ENCODE results near the gene KLF9. TPM values are rescaled to one million over a fixed set of nuclear protein-coding genes. Genes with fewer than 3 reads are reported as not detected.

KLF9 gene
- total and polyA plus RNA-seq, 2 donors (not counting 1 experiment from before 2014, with no cell fraction given): 12.1 to 36.4 TPM

DNA sequence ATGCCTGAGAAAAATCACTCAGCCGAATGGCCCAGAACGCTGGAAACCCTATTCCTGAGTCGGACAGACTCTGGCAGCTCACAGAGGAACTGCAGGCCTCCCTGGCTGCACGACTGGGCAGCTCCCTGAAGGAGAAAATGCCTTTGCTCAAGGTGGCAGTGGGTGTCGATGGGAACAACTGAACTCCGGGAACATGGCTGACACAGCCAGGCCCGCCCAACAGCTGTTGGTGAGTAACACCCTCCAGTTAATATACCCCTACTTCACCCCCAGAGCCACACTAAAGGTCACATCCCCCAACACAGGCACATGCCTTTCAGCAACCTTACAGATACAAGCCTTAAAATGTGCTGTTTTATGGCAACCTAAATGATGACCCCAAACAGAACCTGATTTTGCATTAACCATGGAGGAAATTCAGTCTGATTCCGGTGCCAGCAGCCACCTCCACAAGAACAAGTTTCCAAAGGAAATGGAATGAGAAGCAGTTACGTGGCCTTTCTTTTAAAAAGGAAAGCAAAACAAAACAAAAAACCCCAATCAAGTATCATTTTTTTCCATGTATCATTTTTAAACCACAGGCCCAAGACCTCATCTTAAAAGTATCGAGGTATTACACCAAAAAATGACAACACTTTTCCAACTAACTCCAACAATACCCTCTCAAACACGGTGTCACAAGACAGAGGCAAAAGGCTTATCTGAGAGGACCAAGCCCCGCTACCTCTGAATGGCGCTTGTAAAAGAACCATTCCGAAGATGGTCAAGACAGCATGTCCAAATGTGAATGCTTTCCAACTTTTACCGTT is 3.1 kb downstream of the KLF9 start:
- DNase-seq (peak; percentile 33), ATAC-seq (ENCODE audit: low read depth) (no peak)
- H4K20me1 ChIP-seq (ENCODE audit: control insufficient read depth, insufficient read depth, low read length, poor library complexity, severe bottlenecking): peaks cover 32% of the 10 kb centered on the region
- peaks cover 47 to 54% of the 10 kb centered on the region in 2 donors for H3K4me1 ChIP-seq (ENCODE audit: control insufficient read depth in 2 of 2, insufficient read depth in 2 of 2, low read length in 2 of 2)
- Mint-ChIP-seq H3K27ac (peak overlapping the region; percentile 97), H3K9me3 (ENCODE audit: insufficient read depth) (no peaks in the 10 kb centered on the region), H3K4me1 (peaks cover 57% of the 10 kb centered on the region), H3K27me3 (no peaks in the 10 kb centered on the region), H3K4me3 (peak overlapping the region; percentile 100)
- TF ChIP-seq EZH2 (IDR thresholded peaks at IDR 0.05; ENCODE audit: borderline replicate concordance, insufficient read depth, low read depth, low read length, poor library complexity, severe bottlenecking): no peak
- TF ChIP-seq CTCF (IDR thresholded peaks at IDR 0.05): no peak
- no peak overlapping the region for H2AFZ ChIP-seq (ENCODE audit: insufficient read depth, low read depth, low read length, poor library complexity, severe bottlenecking)
- ChIA-PET POLR2A (interaction anchor here (0.7 to 1.9 kb wide), 3 partner anchors 8 to 9 kb away, joined by 3 to 17 read pairs (median 11); no protein-coding TSS in a partner anchor), CTCF (interaction anchor here (0.6 to 3.7 kb wide), 9 partner anchors 8 to 191 kb away, joined by 3 to 16 read pairs (median 4); no protein-coding TSS in a partner anchor)
- intact Hi-C loops (cut with micrococcal nuclease): loop anchor here (5.0 to 10.0 kb wide), 4 partner anchors 654 to 1956 kb away; partner anchors contain the start of gene ZFAND5
- H3K9me3 ChIP-seq (ENCODE audit: control extremely low read depth in 1 of 3, control insufficient read depth in 2 of 3, insufficient read depth in 1 of 3, low read length in 2 of 3): no peaks in the 10 kb centered on the region
- H3K4me3 ChIP-seq (ENCODE audit: control extremely low read depth in 1 of 5, extremely low read depth in 1 of 5, insufficient read depth in 1 of 5, low read depth in 2 of 5, low read length in 4 of 5): peak overlapping the region; percentile 27 to 96 (median 94)
- peak overlapping the region; percentile 95 to 98 for H3K27ac ChIP-seq (ENCODE audit: low read length in 2 of 2)
- WGBS (ENCODE audit: insufficient coverage): 56% methylated on average over 13 of the region's 15 CpGs
- peak overlapping the region; percentile 97 for H3K4me2 ChIP-seq (replicated peaks; ENCODE audit: low read depth, low read length, poor library complexity, severe bottlenecking)
- H3K27me3 ChIP-seq (replicated peaks in 1 of 4; ENCODE audit: control extremely low read depth in 1 of 4, control insufficient read depth in 3 of 4, insufficient read depth in 4 of 4, low read length in 3 of 4): no peaks in the 10 kb centered on the region
- H3K9ac ChIP-seq (ENCODE audit: low read length): peak overlapping the region; percentile 89
- H3K36me3 ChIP-seq (replicated peaks in 1 of 2; ENCODE audit: control extremely low read depth in 1 of 2, control insufficient read depth in 1 of 2, extremely low read depth in 1 of 2, insufficient read depth in 2 of 2, low read length in 1 of 2): no peaks in the 10 kb centered on the region
- peaks cover 64% of the 10 kb centered on the region for H3K79me2 ChIP-seq (ENCODE audit: control insufficient read depth, insufficient read depth, low read length)

All from B cell (primary cell).